Neutrophil (primary cell): ENCODE data around the gene BCAP31.

Source experiments
- H3K27ac ChIP-seq: fragments of 200-600 bp; sonication (generic); 2 replicates; pipeline ENCODE4 v1.5.1; 2016; ENCODE audit warnings: mild to moderate bottlenecking, moderate library complexity
- H3K27me3 ChIP-seq: fragments of 200-600 bp; sonication (generic); 2 replicates; pipeline ENCODE4 v1.6.0; 2016; ENCODE audit warnings: mild to moderate bottlenecking
- H3K36me3 ChIP-seq: fragments of 200-600 bp; sonication (generic); 2 replicates; pipeline ENCODE4 v1.5.1; 2017
- H3K4me1 ChIP-seq, 2 experiments: fragments of 200-600 bp in 1 of 2; sonication (generic) in 1 of 2; 1 replicate in 1 of 2; 2 replicates in 1 of 2; pipeline versions ENCODE4 v1.5.1 to v1.6.1; 2013 to 2016; ENCODE audit warnings: low read depth in 1 of 2, low read length in 1 of 2, mild to moderate bottlenecking in 1 of 2, moderate library complexity in 1 of 2; ENCODE audit not compliant: control insufficient read depth in 1 of 2, insufficient read depth in 1 of 2
- H3K4me3 ChIP-seq, 2 experiments: fragments of 200-600 bp in 1 of 2; sonication (generic) in 1 of 2; 1 replicate in 1 of 2; 2 replicates in 1 of 2; pipeline ENCODE4 v1.5.1; 2013 to 2016; ENCODE audit warnings: low read depth in 1 of 2, low read length in 1 of 2, mild to moderate bottlenecking in 1 of 2, moderate library complexity in 1 of 2
- H3K9me3 ChIP-seq: fragments of 200-600 bp; sonication (generic); 2 replicates; pipeline ENCODE4 v1.5.1; 2016
- CTCF ChIP-seq: fragments of 200-600 bp; sonication (generic); IDR thresholded peaks from 2 replicates; pipeline ENCODE4 v1.5.1; 2016; ENCODE audit warnings: antibody characterized with exemption

Gene BCAP31

GRCh38 chrX:153659268-153659667, 64.9 kb downstream of the BCAP31 start:
- H3K27me3 ChIP-seq = peaks cover 60% of the 10 kb centered on the region
- H3K27ac ChIP-seq = no peak overlapping the region
- H3K36me3 ChIP-seq = no peaks in the 10 kb centered on the region
- TF ChIP-seq CTCF = no peak
- H3K9me3 ChIP-seq = no peaks in the 10 kb centered on the region
- no peaks in the 10 kb centered on the region for H3K4me1 ChIP-seq
- no peak overlapping the region for H3K4me3 ChIP-seq

- H3K4me1 ChIP-seq = no peaks in the 10 kb centered on the region
- H3K9me3 ChIP-seq = no peaks in the 10 kb centered on the region
- H3K36me3 ChIP-seq = no peaks in the 10 kb centered on the region
- no peak overlapping the region for H3K27ac ChIP-seq
- H3K27me3 ChIP-seq = peaks cover 39% of the 10 kb centered on the region
- H3K4me3 ChIP-seq = no peak overlapping the region
- TF ChIP-seq CTCF = no peak
Measured at GRCh38 chrX:153657161-153657560, 67.0 kb downstream of the BCAP31 start.

DNA sequence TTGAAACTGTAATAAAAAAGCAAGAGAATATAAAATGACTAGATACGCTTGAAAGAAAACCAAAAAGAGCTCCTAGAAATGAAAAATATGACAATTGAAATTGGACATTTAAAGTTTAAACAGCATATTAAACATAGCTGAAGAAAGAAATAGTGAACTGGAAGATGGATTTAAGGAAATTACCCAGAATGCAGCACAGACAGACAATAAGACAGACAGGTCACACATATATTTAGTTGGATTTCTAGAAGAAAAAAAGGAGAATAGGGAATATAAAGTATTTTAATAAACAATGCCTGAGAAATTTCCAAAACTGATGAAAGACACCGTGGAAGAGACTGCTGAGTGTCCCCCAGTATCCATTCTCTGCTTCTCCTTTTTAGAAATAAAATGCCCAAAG, 70.6 kb downstream of the BCAP31 start:
- Histone ChIP-seq H3K27ac (no peak overlapping the region), H3K4me1 (no peaks in the 10 kb centered on the region), H3K4me3 (no peak overlapping the region), H3K27me3 (peaks cover 16% of the 10 kb centered on the region), H3K36me3 (no peaks in the 10 kb centered on the region), H3K9me3 (no peaks in the 10 kb centered on the region)
- no peak for TF ChIP-seq CTCF

DNA sequence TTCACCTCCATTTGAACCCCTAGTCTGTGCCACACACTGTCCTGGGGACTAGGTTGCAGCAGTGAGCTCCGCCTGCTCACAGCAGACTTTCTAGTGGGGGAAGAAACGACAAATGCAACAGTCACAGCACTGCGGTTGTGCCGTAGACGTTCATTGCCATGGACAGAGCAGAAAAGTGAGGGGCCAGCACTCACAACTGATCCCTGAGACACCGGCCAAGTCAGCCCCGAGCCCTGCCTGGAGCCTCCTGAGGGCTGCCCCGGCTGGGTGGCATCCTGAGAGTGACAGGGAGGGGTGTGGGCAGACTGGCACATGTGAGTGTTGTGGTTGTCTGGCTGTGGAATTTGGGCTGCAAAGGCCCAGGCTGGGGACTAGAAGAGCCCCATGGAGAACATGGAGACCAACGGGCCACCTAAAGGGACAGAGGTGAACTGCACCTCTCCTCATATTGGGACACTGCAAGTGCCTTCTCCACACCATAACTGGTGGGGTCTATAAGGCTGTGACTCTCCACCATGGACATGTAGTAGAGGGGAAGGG, 72.6 kb downstream of the BCAP31 start:
- peaks cover 31% of the 10 kb centered on the region for H3K27me3 ChIP-seq
- H3K27ac ChIP-seq = no peak overlapping the region
- H3K36me3 ChIP-seq = no peaks in the 10 kb centered on the region
- TF ChIP-seq CTCF = no peak
- no peak overlapping the region for H3K4me3 ChIP-seq
- H3K4me1 ChIP-seq = peaks cover 0 to 3% of the 10 kb centered on the region in 2 experiments
- no peaks in the 10 kb centered on the region for H3K9me3 ChIP-seq

DNA sequence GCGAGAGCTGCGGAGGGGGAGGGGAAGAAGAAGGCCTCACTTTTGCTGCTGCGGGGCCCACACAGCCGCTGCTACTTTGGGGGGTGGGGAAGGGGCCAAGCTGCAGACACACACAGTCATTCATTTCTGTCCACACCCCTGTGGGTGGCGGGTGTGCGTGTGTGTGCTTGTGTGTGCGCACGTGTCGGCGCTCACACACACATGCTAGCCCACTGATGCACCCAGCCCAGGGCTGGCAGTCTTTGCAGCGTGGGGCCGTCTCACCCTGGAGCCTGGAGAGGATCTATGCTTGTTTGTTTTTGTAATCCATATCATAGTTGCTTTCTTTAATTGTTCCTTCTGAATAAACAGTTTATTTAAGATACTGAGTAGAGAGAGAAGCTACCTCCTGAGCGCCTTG, 73.2 kb downstream of the BCAP31 start:
- Histone ChIP-seq H3K27ac (no peak overlapping the region), H3K4me3 (no peak overlapping the region), H3K36me3 (no peaks in the 10 kb centered on the region), H3K4me1 (peaks cover 0 to 3% of the 10 kb centered on the region in 2 experiments), H3K27me3 (peaks cover 37% of the 10 kb centered on the region), H3K9me3 (no peaks in the 10 kb centered on the region)
- no peak for TF ChIP-seq CTCF
